ENCODE measurements around the gene DPP4. TPM values are rescaled to one million over a fixed set of nuclear protein-coding genes. Genes with fewer than 3 reads are reported as not detected.

Gene DPP4
- total RNA-seq, 1 donor from 2014 or later: 104 TPM

DNA sequence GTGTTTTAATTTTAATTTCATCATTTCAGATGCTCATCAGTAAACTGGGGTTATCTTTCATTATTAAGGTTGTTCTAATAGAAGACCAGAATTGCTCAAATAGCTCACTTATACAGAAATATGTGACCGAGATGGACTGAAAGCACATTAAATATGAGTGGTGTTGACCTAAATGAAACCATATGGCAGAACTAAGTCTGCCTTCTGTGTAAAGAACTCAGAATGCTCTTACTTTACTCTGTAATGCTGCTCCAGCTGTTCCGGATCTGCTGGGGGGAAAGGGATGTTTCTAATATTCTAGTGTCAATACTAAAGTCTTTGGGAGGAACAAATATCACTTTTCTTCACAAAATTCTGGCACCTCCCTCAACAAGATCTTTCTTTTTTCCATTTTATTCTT lies 131.0 kb downstream of the DPP4 start:
- H3K4me3 ChIP-seq (ENCODE audit: low read depth, low read length): no peak overlapping the region
- DNase-seq (ENCODE audit: low read depth): no peak
- TF ChIP-seq, protein P1, sequence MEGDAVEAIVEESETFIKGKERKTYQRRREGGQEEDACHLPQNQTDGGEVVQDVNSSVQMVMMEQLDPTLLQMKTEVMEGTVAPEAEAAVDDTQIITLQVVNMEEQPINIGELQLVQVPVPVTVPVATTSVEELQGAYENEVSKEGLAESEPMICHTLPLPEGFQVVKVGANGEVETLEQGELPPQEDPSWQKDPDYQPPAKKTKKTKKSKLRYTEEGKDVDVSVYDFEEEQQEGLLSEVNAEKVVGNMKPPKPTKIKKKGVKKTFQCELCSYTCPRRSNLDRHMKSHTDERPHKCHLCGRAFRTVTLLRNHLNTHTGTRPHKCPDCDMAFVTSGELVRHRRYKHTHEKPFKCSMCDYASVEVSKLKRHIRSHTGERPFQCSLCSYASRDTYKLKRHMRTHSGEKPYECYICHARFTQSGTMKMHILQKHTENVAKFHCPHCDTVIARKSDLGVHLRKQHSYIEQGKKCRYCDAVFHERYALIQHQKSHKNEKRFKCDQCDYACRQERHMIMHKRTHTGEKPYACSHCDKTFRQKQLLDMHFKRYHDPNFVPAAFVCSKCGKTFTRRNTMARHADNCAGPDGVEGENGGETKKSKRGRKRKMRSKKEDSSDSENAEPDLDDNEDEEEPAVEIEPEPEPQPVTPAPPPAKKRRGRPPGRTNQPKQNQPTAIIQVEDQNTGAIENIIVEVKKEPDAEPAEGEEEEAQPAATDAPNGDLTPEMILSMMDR (conservative IDR thresholded peaks at IDR 0.05; ENCODE audit: low read depth, low read length): no peak

Other genes with a start within 250 kb of the DPP4 start
- gene GCG, start 78.0 kb upstream of the DPP4 start, total RNA-seq: not detected in 2 replicates
- gene FAP, start 169.2 kb upstream of the DPP4 start, total RNA-seq: 0.14 and 2.3 TPM in 2 replicates
- 4.8 and 8.4 TPM in 2 replicates for gene IFIH1, start 244.5 kb upstream of the DPP4 start, total RNA-seq

Measured in epithelial cell of proximal tubule (primary cell).